HG02938 (cell line): ENCODE data around the gene C2orf78.
"Not testable (repeated sequence)": the region's sequence is repeated elsewhere in the genome, so short reads cannot be mapped to it uniquely, and the experiment has no call there.

Source experiments
- ATAC-seq: cut with Tn5 transposase; IDR thresholded peaks from one replicate; pipeline ENCODE4 v1.9.1; 2021; ENCODE audit warnings: mild to moderate bottlenecking, moderate library complexity; ENCODE audit not compliant: unreplicated experiment

C2orf78 gene, protein sequence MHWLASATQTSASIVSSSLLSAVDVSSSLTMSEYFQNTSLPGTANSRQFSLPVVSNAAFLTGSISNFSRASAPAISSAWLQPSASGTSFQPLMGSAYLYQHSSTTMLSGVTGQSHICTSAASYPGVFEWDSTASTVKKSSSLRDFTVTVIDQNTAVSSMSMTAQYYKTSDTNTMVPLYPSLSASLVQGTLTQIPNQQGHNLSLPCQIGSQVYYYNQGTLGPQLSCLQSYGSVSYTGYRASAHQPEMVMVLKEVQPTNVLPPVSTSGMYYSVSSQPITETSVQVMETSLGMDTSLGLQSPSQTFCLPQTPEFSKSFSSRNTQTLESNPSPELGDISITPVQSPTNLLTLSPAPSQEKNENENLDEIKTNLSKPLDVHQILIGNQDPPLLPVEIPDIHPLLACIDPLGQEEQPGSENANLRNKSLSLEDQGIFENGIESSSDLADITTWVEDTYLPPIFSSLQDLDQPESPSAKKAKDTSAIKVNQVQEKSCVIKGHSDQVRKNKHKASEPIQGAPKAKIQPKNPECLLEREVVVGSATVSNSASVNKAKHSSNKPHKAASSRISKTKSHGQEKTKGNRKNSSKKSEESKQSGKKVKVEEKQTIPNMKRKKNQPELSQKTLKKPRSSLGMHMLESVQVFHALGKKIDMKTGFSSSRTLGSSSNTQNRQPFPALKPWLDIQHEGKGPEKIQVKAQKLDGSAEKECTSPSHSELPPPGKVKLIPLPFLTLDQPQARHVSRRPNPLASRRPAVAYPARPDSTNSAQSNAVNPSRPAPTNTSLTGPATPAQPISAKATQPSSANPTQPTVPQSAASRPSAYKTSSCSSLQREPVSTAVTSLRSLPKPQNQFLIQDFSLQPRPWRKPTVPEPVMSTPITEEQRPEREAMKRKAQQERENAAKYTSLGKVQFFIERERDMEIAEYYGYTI

DNA sequence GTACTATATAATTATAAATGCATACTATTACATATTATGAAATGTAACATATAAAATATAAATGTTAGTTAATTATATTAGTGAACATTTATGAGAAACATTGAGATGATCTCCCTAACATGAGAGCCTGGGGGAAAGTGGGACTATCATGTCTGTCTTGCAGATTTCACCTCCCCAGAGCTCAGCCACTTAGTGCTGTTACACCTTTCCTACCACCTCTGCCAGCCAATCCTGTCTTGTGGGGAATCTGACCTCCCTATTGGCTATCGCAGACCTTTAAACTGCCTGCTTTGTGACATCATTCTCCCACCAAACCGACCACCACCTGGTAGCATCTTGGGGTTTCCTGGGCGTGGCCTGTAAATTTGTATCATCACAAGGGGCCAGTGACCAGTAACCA lies at the start of gene C2orf78:
C2orf78 (plus strand) TSS at position 301 of the 400 bp plus-strand sequence. CDS start 127 bp downstream, outside the sequence.
- ATAC-seq, result not testable (repeated sequence)

DNA sequence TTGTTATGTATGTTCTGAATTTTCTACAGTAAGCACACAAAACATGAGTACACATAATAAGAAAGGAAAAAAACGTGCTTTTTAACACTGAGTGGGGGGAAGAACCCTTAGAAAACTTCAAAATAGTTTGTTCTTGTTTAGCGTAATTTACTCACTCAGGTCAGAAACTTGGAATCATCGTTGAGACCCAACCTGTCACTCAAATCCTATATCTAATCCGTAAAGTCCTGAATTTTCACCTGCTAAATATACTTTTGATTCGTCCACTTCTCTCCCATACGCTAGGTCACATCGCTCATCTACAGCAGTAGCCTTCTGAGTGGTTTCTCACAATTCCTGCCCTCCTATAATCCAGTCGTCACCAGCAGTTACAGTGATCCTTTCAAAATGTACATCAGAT lies 47.6 kb upstream of the C2orf78 start:
- ATAC-seq, result no peak

DNA sequence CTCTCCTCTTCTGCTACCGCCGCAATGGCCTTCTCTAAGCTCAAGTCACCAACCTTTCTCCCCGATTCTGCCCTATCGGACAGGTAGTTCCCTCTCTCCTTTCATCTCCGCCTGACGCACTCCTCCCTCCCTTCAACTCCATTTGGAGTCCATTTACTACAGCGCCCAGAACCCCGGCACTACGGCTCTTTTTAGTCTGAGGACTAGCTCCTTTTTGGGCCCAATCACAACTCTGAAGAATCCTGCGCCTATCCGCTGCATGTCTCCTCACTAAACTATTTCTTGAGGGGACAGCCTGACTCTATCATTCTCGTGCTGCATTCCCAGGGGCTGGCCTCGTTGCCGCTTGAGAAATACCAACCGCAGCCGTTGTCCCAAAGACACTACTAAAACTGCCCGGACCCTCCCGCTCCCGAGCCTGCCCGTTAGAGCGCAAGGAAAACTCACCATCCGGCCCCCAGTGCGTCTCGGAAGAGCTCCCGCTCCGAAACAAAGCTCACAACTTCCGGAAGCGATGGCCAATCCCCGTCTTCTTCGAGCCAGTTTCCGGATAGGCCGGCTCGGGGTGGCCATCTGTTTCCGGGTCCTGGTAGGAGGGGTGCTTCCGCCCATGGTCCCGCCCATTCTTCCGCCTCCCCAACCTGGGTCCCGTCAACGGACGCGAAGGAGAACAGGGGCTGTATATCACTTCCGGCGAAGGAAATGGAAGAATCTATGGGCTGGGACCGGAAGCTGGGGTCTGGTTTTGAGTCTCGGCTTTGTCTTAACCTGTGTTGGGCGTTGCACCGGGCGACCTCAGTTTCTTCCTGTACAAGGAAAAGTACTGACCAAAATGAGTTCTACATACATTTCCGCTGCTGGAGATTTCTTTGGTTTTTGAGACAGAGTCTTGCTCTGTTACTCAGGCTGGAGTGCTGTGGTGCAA lies 46.9 kb upstream of the C2orf78 start, which contains the start of gene TPRKB:
TPRKB (minus strand) TSS at position 491 of the 925 bp plus-strand sequence. CDS start 2,776 bp downstream, outside the sequence.
- peak; percentile 96 for ATAC-seq

DNA sequence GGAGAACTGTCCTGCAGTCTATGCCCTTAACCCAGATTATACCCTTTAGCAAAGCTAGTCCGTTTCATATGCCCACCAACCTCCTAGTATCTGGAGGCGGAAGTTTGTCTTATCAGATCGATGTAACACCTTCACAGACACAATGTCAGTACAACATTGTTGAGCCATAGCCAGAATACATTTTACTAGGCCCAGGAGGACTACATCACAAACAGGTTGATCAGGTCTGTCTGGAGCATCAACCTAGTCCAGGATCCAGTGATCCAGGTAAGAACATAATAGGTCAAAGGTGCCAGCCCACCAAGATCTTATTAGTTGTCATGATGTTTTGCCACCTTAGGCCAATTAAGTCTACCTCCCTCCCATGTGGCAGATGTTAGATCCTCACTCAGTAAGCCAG lies 44.9 kb upstream of the C2orf78 start:
- no peak for ATAC-seq

DNA sequence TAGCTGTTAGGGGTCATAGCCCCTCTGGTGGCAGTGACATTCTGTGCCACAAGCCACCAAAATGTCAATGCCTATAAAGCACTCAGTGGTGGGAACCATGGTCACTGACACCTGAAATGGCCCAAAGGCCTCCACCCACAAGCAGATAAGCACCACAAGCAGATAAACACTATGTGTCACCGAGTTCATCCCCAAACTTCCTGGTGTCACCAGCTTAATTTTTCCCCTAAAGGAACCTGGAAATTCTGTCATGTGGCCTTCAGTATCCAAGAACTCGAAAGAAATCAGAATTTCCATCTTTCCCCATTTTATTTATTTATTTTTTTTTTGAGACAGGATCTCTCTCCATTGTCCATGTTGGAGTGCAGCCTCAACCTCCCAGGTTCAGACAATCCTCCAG lies 43.2 kb upstream of the C2orf78 start:
- no peak for ATAC-seq

DNA sequence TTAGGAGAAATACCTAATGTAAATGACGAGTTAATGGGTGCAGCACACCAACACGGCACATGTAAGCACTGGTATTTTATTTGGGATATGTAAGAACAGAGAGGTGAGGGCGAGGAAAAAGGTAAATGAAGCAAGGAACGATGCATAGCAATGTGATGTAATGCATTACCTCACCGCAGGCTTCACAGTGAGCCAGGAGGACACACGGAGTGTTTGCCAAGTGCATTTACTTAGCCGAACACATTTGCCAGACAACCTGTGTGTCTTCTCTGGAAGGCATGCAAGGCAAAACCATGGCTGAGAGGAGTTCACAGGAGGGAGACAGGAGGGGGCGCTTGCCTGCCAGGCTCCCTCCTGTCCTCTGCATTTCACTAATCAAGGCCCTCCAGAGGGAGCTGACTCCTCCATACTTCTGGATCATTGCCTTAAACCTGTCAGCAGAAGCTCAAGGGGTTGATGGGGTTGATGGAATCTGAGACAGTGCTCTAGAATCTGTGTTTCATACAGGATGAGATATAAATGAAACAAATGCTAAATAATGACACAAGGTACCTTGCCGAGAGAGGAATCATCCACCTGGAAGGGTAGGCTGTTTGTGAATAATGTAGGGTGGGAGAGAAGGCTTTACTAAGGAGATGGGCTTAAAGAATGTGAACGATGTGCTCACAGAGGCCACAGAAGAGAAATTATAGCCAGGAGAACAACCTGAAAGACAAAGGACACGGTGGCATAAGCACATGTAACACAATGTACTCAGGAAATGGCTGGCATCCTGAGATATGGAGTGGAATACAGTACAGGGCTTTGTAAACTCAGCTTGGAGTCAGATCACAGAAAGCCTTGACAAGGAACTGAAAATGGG lies 37.7 kb upstream of the C2orf78 start:
- ATAC-seq, result no peak

DNA sequence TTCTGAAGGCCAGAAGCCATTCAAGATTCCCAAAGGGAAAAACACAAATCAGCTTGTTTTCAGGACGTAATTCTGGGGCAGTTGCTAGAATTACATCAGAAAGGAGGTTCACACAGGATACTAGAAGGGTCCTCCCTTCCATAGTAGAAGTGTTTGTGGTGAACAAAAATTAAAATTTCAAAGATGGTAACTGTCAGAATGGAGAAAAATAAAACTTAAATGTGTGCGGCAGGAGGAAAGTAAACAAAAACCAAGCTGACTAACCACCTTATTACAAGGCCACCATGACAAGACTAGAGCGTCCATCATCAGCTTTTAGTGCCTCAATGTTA lies 37.1 kb upstream of the C2orf78 start:
- ATAC-seq, result no peak

DNA sequence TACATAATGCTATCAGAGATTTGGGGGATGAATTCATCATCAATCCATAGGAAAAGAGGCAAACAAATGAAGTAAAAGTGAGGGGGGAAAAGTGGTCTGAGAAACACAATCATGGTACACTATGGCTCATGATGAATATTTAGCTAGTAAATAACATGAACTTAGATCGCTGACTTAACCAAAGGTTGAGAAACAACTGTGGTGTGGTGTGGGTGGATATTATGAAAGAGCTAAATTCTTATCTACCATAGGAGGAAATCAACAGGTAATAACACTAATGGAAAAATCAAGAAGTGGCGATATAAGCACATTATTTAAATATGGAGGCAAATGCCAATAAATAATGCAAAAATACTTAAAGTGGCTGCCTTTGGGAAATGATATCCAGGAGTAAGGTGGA lies 34.7 kb upstream of the C2orf78 start:
- no peak for ATAC-seq

DNA sequence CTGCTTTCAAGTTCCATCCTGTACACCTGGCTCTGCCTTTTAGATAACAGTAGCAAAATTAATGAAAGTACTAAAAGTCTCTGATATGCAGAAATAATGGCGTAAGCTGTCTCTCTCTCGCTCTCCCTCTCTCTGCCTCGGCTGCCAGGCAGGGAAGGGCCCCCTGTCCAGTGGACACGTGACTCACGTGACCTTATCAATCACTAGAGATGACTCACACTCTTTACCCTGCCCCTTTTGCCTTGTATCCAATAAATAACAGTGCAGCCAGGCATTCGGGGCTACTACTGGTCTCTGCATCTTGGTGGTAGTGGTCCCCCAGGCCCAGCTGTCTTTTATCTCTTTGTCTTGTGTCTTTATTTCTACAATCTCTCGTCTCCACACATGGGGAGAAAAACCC lies 29.7 kb upstream of the C2orf78 start:
- not testable (repeated sequence) for ATAC-seq

DNA sequence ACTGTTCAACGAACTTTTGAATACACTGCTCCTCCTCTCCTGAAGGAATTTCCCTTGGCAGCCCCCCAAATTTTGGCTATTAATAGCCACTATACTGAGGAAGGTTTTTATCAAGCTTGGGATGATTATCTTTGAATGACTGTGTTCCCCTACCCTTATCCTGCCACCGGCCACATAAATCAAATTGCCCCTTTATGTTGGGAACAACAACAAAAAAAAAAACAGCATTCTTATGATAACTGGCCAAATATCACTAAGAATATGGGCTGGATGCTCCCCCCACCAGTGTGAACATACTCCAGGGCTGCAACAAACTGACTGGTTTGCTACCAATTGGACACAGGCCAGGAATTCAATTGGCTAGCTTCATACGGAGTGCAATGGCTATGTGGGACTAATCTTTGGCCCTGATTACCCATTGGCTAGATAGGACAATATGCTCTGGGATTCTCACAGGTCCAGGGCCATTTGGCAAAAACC lies 24.7 kb upstream of the C2orf78 start:
- ATAC-seq, result no peak

DNA sequence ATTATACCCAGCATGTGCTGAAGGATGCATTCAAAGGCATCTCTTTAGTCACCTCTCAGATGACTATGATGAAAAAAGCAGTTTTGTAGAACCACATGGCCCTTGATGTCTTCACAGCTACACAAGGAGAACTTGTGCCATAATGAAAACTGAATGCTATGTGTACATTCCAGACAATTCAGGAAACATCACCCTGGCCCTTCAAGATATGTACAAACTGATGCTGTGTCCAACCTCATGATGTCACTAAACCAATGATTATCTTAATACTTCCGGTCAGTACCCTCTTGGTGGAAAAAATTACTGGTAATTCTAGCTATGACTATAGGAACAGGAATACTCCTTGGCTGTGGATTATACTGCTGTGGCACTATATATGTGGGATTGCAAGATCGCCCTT lies 24.1 kb upstream of the C2orf78 start:
- ATAC-seq, result no peak

DNA sequence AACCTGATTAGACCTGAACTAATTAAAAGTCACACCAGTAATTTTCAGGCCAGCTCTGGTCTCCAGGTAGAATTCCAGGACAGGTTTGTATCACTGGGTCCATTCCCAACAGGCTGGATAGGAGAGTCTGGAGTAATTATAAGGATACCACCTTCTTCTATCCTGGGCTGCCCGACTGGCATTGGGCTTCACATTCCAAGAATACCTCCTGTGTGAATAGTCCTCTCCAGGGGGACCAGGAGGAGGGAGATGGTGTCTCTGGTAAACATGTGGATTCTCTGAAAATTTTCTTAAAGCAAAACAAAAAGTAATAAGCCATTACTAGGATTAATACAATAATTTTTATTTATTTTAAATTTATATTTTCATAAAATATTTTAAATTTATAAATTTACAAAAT lies 21.4 kb upstream of the C2orf78 start:
- ATAC-seq, result no peak

DNA sequence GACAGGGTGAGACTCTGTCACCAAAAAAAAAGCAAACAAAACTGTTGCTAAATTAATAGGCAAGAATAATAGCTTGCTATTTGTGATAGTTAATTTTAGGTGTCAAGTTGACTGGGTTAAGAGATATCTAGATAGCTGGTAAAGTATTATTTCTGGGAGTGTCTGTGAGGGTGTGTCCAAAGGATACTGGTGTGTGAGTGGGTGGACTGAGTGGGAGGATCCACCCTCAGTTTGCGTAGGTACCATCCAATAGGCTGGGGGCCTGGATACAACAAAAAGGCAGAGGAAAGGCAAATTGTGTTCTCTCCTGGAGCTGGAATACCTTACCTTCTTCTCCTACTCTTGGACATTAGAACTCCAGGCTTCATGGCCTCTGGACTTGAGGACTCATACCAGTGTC lies 19.0 kb upstream of the C2orf78 start:
- ATAC-seq, result no peak

DNA sequence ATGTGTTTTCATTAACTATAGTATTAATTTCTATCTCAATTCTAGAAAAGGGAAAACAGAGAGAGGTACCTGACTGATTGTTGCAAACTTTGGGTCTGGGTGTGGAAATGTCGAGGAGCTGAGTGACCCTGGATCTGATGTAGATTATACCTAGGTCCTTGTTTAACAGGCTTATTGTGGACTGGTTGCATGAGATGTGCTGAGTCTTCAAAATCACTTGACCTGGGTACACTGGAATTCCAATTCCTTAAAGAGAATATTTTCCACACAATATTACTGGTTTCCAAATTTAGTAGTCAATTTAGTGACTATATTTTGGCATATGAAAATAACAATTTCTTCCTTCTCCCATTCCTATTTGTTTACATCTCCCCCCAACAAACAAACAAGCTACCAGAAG lies 17.6 kb upstream of the C2orf78 start:
- ATAC-seq, result no peak

DNA sequence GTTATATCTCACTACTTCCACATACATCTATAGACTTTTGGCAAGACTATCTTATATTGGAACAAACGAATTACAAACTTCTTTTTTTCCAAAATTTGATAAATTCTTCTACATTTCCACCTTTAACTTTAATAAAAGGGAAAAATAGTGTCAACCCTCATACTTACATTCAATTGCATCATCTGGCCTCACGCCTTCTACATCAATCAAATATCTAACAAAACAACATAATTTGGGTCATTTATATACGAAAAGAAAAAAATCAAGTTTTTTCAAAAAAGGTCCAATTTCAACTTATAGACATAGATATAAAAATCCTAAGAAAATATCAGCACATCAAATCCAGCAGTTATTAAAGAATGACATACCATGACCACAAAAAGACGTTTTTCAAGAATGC lies 17.0 kb upstream of the C2orf78 start:
- no peak for ATAC-seq

DNA sequence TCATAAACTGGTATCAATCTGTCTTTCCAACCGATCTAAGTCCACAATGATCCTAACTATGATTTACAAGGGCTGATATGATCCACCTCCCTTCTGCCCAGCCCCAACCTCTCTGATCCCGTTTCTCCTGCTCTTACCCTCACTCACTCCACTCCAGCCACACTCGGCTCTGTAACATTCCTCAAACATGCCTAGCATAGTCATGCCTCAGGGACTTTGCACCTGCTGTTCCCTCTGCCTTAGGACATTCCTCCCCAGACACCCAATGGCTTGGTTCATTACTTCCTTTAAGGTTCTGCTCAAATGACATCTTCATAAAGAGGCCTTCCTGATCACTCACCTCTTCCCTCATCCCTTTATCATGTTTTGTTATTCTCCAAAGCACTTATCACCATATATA lies 13.3 kb upstream of the C2orf78 start:
- no peak for ATAC-seq

DNA sequence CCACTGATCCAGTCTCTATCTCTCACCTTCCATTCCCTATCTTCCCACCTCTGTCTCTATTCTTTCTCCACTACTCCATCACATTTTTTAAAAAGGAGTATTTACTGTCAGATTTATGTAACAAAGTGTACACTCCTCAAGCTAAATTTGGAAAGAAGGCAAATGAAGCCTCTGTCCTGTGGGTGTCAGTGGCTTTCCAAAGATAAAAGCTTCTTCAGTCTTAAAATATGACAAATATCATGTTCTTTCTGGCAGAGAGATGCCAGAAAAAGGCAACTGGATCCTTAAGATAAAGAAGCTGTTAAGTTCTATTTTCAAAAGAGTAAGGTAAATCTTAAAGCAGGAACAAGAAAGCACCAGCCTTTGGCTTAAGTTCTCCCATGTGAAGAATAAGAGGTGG lies 11.2 kb upstream of the C2orf78 start:
- no peak for ATAC-seq

DNA sequence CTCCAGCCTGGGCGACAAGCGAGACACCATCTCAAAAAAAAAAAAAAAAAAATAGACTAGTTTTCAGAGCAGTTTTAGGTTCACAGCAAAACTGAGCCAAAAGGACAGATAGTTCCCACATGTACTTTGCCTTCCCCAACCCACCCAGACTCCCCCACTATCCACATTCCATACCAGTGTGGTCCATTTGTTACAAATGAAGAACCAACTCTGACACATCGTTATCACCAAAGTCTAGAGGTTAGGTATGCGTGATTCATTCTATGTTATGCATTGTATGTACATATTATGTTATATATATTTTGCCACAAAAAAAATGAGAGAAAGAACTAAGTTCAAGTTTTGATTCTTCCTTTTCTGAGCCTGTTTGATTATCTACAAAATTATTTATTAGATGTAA lies 7.6 kb upstream of the C2orf78 start:
- no peak for ATAC-seq

DNA sequence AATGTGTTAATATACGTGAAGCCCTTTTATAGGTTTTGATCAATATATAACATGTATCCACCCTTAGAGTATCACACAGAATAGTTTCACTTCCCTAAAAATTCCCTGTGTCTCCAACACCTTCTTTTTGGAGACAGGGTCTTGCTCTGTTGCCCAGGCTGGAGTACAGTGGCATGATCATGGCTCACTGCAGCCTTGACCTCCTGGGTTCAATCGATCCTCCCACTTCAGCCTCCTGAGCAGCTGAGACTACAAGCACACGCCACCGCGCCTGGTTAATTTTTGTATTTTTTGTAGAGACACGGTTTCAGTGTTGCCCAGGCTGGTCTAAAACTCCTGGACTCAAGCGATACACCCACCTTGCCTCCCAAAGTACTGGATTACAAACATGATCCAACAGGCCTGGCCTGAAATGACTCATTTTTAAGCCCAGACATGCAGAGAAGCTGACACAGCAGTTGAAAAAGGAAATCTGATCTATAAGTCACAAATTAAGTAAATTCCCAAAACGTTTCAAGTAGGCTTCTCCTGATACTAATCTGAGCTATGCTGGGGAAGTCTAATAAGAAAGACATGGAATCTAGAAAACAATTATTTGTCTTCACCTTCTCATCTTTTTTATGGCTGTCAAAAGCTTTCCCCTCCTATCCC lies 7.0 kb upstream of the C2orf78 start:
- ATAC-seq, result no peak
